AG09319 (cell line): ENCODE data around the gene ZNF74.

Experiments
- DNase-seq: peaks from one replicate; pipeline ENCODE4 v3.0.0-alpha.2; 2010; ENCODE audit warnings: low read depth; ENCODE audit errors: extremely low read depth
- TF ChIP-seq, protein P1 (sequence below): IDR thresholded peaks from 2 replicates; pipeline ENCODE4 v1.5.1; 2011; ENCODE audit warnings: low read depth, mild to moderate bottlenecking, inconsistent platforms, low read length, moderate library complexity

ZNF74 gene

DNA sequence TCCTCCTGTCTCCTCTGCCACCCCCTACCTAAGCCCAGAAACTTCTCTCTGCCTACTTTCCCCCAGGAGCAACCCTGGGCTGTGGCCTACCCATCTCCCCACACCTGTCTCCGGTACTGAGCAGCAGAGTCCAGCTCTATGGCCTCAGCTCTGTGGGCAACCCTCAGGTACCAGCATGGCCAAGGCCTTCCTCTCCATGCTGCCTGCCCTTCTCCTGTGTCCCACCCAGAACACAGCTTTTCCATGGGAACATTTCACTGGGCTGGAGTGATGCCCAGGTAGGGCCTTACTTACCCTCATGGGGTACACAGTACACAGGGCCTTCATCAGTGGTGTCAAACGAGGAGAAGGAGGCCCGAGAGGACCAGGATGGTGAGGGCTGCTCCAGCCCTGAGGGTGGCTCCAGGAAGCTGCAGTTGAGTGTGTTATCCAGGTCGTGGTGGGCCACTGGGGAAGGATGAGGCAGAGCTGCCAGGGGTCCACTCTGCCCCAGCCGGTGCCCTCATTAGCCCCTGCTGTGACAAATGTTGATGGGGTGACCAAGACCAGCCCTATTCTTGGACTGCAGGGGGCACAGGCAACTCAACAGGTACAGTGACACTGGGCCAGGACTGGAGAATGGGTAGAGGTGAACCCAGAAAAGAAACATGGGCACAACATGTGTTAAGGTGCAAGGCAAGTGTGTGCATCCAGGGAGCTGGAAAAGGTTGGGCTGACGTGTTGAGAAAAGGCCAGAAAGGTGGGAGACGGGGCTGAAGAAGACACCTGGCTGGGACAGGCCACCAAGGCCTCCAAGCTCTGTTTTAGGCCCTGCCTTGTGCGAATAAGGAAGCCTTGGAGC is 33.4 kb downstream of the ZNF74 start:
- DNase-seq, result no peak
- TF ChIP-seq, protein P1, sequence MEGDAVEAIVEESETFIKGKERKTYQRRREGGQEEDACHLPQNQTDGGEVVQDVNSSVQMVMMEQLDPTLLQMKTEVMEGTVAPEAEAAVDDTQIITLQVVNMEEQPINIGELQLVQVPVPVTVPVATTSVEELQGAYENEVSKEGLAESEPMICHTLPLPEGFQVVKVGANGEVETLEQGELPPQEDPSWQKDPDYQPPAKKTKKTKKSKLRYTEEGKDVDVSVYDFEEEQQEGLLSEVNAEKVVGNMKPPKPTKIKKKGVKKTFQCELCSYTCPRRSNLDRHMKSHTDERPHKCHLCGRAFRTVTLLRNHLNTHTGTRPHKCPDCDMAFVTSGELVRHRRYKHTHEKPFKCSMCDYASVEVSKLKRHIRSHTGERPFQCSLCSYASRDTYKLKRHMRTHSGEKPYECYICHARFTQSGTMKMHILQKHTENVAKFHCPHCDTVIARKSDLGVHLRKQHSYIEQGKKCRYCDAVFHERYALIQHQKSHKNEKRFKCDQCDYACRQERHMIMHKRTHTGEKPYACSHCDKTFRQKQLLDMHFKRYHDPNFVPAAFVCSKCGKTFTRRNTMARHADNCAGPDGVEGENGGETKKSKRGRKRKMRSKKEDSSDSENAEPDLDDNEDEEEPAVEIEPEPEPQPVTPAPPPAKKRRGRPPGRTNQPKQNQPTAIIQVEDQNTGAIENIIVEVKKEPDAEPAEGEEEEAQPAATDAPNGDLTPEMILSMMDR, result no peak

GRCh38 chr22:20427945-20428417 is 34.0 kb downstream of the ZNF74 start:
- TF ChIP-seq, protein P1, result no peak
- no peak for DNase-seq

- TF ChIP-seq, protein P1, result no peak
- DNase-seq, result no peak
Measured at GRCh38 chr22:20428496-20429253, 34.7 kb downstream of the ZNF74 start.

DNA sequence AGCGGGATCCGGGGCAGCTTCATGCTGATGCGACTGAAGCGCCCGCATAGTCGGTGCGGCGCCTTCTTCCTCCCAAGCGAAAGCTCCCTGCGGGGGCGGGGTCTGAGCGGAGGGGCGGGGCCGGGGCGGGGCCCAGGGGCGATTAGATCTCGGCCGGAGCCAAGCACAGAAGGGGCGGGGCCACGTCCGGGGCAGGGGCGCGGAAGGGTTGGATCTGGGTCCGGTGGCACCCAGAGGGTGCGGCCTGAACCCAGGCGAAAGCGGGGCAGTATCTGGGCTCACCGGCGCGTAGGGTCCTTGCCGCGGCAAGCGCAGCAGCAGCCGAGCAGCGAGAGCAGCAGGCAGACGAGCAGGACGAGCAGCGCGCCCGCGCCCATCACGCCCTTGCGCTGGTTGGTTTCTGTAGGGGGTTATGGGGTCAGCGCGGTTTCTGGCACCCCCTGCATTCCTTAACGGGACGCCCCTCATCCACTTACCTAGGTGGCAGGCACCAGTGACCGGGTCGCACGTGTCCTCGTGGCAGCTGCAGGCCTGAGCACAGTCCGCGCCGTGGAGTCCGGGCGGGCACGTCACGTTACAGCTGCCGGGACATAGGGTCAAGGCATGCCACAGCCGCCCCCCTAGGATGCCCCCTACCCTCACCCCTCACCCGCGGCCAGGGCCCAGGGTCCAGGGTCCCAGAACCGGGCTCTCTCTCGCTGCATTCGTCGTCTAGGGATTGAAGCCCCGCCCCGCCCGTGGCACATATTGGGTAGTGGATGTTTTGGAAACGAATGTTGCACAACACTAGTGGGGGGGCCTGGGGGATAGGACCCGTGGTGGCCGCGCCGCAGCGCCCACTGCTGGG is 35.5 kb downstream of the ZNF74 start:
- TF ChIP-seq, protein P1, result no peak
- DNase-seq, result no peak

DNA sequence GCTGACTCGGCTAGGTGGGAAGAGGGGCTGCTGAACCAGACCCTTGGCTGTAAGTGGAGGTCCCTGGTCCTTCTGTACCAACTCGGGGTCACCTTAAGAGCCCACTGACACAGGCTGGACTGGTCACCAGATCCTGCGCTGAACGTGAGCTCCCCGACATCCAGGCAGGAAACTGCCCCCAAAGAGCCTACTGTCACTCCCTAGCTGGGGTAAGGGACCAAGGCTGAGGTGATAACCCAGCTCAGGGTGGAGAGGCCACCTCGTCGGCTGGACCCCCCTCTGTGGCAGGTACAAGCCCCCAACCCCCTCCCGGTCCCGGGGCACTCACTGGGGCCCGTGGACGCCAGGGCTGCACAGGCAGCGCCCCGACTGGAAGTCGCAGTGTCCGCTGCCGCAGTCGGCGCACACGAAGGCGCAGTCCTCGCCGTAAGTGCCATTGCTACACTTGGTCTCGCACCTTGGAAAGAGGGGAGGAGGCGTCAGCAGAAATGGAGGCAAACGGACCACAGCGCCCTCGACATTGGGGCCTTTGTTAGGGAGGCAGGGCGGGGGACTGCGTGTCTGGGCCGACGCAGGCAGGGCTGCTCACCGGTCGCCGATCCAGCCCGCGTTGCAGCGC is 36.3 kb downstream of the ZNF74 start:
- DNase-seq, result no peak
- TF ChIP-seq, protein P1, result no peak

DNA sequence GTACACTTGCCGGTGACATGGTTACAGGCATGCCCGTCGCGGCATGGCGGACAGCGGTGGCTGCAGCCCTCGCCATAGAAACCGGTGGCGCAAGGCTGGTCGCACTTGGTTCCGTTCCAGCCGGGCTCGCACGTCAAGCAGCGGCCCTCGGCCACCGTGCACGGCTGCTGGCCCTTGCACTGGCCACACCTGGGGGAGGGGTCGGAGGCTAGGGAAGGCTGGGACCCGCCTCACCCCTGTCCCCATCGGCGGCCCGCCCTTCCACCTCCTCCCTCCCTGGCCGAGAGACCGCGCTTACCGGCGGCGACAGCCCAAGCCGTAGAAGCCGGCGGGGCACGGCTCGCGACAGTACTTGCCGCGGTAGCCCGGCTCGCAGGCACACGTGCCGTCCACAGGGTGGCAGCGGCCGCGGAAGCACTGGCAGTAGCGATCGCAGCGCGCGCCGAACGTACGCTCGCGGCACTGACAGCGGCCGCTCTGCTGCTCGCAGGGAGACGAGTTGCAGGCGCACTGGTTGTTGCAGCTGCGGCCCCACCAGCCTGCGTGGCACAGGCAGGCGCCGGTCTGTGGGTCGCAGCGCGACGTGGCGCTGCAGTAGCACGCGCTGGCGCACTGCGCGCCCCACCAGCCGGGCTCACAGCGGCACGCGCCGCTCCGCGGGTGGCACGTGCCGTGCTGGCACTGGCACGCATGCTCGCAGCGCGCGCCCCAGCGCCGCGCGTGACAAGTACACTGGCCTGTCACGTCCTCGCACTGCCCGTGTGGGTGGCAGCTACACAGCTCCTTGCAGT is 37.0 kb downstream of the ZNF74 start:
- TF ChIP-seq, protein P1, result peak; percentile 22
- DNase-seq, result no peak
